Osteocyte (in vitro differentiated cells): Measurements from ENCODE around the gene APBA1. TPM values are rescaled to one million over a fixed set of nuclear protein-coding genes. Genes with fewer than 3 reads are reported as not detected.

ENCODE experiments used
- DNase-seq: peaks from one replicate; pipeline ENCODE4 v3.0.0; 2021; ENCODE audit warnings: mixed read lengths; ENCODE audit not compliant: unreplicated experiment; ENCODE audit errors: extremely low spot score
- H3K27ac Mint-ChIP-seq: one replicate; pipeline ENCODE4 v1.8.0; 2021; ENCODE audit warnings: mild to moderate bottlenecking, mixed read lengths; ENCODE audit not compliant: unreplicated experiment
- H3K27me3 Mint-ChIP-seq: one replicate; pipeline ENCODE4 v1.8.0; 2021; ENCODE audit warnings: mixed read lengths; ENCODE audit not compliant: unreplicated experiment
- H3K36me3 Mint-ChIP-seq: one replicate; pipeline ENCODE4 v1.8.0; 2021; ENCODE audit warnings: mixed read lengths; ENCODE audit not compliant: unreplicated experiment
- H3K4me1 Mint-ChIP-seq: one replicate; pipeline ENCODE4 v1.8.0; 2021; ENCODE audit warnings: mixed read lengths; ENCODE audit not compliant: unreplicated experiment
- H3K4me3 Mint-ChIP-seq: one replicate; pipeline ENCODE4 v1.8.0; 2021; ENCODE audit warnings: mild to moderate bottlenecking, moderate library complexity, mixed read lengths; ENCODE audit not compliant: unreplicated experiment
- H3K9me3 Mint-ChIP-seq: one replicate; pipeline ENCODE4 v1.8.0; 2021; ENCODE audit warnings: mixed read lengths; ENCODE audit not compliant: unreplicated experiment
- total RNA-seq: library from RNA; stranded (reverse); gene quantifications from 2 replicates; pipeline ENCODE4 v1.2.1, GENCODE V29; 2021
- TF ChIP-seq, protein P1 (sequence below): fragments of 200-600 bp; sonication (generic); IDR thresholded peaks from 2 replicates; pipeline ENCODE4 v1.5.0; 2021; ENCODE audit warnings: antibody characterized with exemption, mild to moderate bottlenecking, moderate library complexity

APBA1 gene
- total RNA-seq, 1 donor from 2014 or later: 5.2 TPM

GRCh38 chr9:69430206-69430605 lies 242.0 kb downstream of the APBA1 start:
- TF ChIP-seq, protein P1, sequence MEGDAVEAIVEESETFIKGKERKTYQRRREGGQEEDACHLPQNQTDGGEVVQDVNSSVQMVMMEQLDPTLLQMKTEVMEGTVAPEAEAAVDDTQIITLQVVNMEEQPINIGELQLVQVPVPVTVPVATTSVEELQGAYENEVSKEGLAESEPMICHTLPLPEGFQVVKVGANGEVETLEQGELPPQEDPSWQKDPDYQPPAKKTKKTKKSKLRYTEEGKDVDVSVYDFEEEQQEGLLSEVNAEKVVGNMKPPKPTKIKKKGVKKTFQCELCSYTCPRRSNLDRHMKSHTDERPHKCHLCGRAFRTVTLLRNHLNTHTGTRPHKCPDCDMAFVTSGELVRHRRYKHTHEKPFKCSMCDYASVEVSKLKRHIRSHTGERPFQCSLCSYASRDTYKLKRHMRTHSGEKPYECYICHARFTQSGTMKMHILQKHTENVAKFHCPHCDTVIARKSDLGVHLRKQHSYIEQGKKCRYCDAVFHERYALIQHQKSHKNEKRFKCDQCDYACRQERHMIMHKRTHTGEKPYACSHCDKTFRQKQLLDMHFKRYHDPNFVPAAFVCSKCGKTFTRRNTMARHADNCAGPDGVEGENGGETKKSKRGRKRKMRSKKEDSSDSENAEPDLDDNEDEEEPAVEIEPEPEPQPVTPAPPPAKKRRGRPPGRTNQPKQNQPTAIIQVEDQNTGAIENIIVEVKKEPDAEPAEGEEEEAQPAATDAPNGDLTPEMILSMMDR: no peak
- no peaks in the 10 kb centered on the region for H3K27me3 Mint-ChIP-seq
- DNase-seq: peak; percentile 83
- H3K4me3 Mint-ChIP-seq: no peak overlapping the region
- H3K4me1 Mint-ChIP-seq: no peaks in the 10 kb centered on the region
- H3K9me3 Mint-ChIP-seq: peaks cover 9% of the 10 kb centered on the region
- peaks cover 5% of the 10 kb centered on the region for H3K36me3 Mint-ChIP-seq
- no peak overlapping the region for H3K27ac Mint-ChIP-seq

- Mint-ChIP-seq H3K9me3 (peaks cover 9% of the 10 kb centered on the region), H3K4me3 (no peak overlapping the region), H3K4me1 (no peaks in the 10 kb centered on the region), H3K36me3 (peaks cover 5% of the 10 kb centered on the region), H3K27me3 (no peaks in the 10 kb centered on the region), H3K27ac (no peak overlapping the region)
- TF ChIP-seq, protein P1: no peak
- no peak for DNase-seq
Observed at GRCh38 chr9:69429281-69429680, 242.9 kb downstream of the APBA1 start.

DNA sequence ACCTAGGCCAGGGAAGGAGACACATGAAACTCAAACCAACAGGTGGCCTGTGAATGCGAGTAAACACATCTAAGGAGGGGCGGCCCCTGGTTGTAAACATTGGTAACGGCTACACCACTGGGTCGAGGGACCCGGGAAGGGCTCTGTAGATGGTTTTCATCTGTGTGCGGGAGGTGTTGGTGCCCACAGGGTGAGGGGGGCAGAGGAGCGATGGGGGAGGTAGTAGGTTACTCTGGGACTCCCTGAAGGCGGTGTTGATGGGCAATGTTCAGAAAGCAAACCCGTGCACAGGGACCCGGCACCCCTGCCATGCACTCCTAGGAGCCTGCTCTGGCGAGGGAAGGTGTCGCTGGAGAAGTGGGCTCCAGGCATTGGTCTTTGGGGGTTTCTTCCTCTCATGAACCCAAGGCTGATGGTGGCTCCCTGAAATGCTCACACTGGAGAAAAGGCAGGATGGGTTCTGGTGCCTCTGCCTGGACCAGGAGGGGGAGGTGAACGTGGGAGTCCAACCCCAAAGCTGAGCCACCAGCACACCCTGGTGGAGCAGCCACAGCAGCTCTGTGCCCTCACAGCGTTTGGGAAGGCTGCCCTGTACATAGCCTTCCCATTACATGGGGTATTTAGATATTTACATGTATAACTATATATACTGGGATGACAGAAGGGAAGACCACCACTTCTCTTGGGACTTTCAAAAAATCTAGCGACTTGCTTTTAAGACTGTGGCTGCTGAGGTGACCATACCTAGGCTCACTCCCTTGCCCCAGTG lies 244.0 kb downstream of the APBA1 start:
- Mint-ChIP-seq H3K27me3 (no peaks in the 10 kb centered on the region), H3K9me3 (peaks cover 9% of the 10 kb centered on the region), H3K4me3 (no peak overlapping the region), H3K36me3 (peaks cover 5% of the 10 kb centered on the region), H3K4me1 (no peaks in the 10 kb centered on the region), H3K27ac (no peak overlapping the region)
- no peak for DNase-seq
- TF ChIP-seq, protein P1: no peak

- H3K9me3 Mint-ChIP-seq: peaks cover 9% of the 10 kb centered on the region
- no peak for DNase-seq
- no peaks in the 10 kb centered on the region for H3K4me1 Mint-ChIP-seq
- TF ChIP-seq, protein P1: no peak
- peaks cover 5% of the 10 kb centered on the region for H3K36me3 Mint-ChIP-seq
- H3K27me3 Mint-ChIP-seq: no peaks in the 10 kb centered on the region
- no peak overlapping the region for H3K4me3 Mint-ChIP-seq
- H3K27ac Mint-ChIP-seq: no peak overlapping the region
Observed at GRCh38 chr9:69427286-69427685, 244.9 kb downstream of the APBA1 start.

DNA sequence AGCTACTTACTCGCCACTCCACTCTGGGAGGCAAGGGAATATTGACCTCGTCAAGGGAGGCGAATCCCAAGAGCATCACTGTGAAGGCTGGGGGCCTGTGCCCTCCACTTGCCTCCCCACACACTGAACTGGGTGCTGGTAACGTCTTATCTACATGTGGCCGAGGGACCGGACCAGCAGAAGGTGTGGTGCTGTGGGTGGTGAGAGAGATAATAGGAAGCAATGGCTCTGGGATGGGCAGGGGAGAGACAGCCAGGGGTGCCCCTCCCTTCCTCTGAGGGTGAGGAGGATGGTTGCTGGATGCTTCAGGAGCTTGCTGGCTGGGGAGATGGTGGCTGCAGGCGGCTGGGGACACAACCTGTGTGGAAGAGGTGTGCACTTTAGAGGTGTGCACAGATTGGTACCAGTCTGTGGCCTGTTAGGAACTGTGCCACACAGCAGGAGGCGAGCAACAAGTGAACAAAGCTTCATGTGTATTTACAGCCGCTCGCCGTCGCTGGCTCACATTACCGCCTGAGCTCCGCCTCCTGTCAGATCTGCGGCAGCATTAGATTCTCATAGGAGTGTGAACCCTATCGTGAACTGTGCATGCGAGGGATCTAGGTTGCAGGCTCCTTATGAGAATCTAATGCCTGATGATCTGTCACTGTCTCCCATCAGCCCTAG lies 246.9 kb downstream of the APBA1 start:
- no peak for DNase-seq
- Mint-ChIP-seq H3K27ac (no peak overlapping the region), H3K4me3 (no peak overlapping the region), H3K27me3 (peaks cover 3% of the 10 kb centered on the region), H3K36me3 (no peaks in the 10 kb centered on the region), H3K4me1 (no peaks in the 10 kb centered on the region), H3K9me3 (no peaks in the 10 kb centered on the region)
- TF ChIP-seq, protein P1: no peak
